ENCODE results near the gene TMEM126A. TPM values are rescaled to one million over a fixed set of nuclear protein-coding genes. Genes with fewer than 3 reads are reported as not detected.

Gene TMEM126A
- total RNA-seq, 1 experiment from 2014 or later: 50.9 TPM

GRCh38 chr11:85665733-85666132 lies 18.0 kb downstream of the TMEM126A start:
- H3K4me3 ChIP-seq (ENCODE audit: low read depth in 2 of 2, low read length in 2 of 2): no peak overlapping the region; a peak in 1 of 4 replicates
- intact Hi-C loops (cut with micrococcal nuclease; ENCODE audit: unreplicated experiment): no loop called here
- TF ChIP-seq SIN3A (IDR thresholded peaks at IDR 0.05; ENCODE audit: borderline replicate concordance, insufficient read depth, low read depth, low read length): no peak
- TF ChIP-seq, protein P1, sequence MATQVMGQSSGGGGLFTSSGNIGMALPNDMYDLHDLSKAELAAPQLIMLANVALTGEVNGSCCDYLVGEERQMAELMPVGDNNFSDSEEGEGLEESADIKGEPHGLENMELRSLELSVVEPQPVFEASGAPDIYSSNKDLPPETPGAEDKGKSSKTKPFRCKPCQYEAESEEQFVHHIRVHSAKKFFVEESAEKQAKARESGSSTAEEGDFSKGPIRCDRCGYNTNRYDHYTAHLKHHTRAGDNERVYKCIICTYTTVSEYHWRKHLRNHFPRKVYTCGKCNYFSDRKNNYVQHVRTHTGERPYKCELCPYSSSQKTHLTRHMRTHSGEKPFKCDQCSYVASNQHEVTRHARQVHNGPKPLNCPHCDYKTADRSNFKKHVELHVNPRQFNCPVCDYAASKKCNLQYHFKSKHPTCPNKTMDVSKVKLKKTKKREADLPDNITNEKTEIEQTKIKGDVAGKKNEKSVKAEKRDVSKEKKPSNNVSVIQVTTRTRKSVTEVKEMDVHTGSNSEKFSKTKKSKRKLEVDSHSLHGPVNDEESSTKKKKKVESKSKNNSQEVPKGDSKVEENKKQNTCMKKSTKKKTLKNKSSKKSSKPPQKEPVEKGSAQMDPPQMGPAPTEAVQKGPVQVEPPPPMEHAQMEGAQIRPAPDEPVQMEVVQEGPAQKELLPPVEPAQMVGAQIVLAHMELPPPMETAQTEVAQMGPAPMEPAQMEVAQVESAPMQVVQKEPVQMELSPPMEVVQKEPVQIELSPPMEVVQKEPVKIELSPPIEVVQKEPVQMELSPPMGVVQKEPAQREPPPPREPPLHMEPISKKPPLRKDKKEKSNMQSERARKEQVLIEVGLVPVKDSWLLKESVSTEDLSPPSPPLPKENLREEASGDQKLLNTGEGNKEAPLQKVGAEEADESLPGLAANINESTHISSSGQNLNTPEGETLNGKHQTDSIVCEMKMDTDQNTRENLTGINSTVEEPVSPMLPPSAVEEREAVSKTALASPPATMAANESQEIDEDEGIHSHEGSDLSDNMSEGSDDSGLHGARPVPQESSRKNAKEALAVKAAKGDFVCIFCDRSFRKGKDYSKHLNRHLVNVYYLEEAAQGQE (IDR thresholded peaks at IDR 0.05; ENCODE audit: insufficient read depth in 1 of 2, low read depth in 2 of 2, low read length in 1 of 2): no peak
- TF ChIP-seq POLR2AphosphoS5 (IDR thresholded peaks at IDR 0.05; ENCODE audit: low read depth, low read length): no peak
- TF ChIP-seq TCF7L2 (IDR thresholded peaks at IDR 0.05; ENCODE audit: low read depth, low read length): no peak
- TF ChIP-seq CTCF (IDR thresholded peaks at IDR 0.05): no peak
- H3K9me3 ChIP-seq (ENCODE audit: control insufficient read depth, insufficient read depth, low read depth, low read length): no peaks in the 10 kb centered on the region
- DNase-seq (ENCODE audit: low read depth, low spot score) (no peak), ATAC-seq (no peak)
- peaks cover 14% of the 10 kb centered on the region for H3K36me3 ChIP-seq (ENCODE audit: control insufficient read depth, insufficient read depth, low read length)
- POLR2A ChIA-PET: no interaction called here
- BruUV-seq (replicated peaks): no TSS peak
- peak overlapping the region; percentile 90 for H3K27ac ChIP-seq (ENCODE audit: low read length)
- in situ Hi-C loops (cut with HindIII; ENCODE audit: low pct_unique_long_range_greater_than_20kb, low sequenced_read_pairs): no loop called here
- CTCF ChIA-PET: no interaction called here
- H3K4me1 ChIP-seq (ENCODE audit: control insufficient read depth, insufficient read depth, low read length): peaks cover 24% of the 10 kb centered on the region
- H3K27me3 ChIP-seq (ENCODE audit: control insufficient read depth, insufficient read depth, low read length): no peaks in the 10 kb centered on the region

GRCh38 chr11:85666687-85667086 lies 18.9 kb downstream of the TMEM126A start:
- peak overlapping the region; percentile 60; the same call in 1 of the 2 replicates for H3K27ac ChIP-seq (ENCODE audit: low read length)
- no peak for ATAC-seq
- peaks cover 16% of the 10 kb centered on the region for H3K4me1 ChIP-seq (ENCODE audit: control insufficient read depth, insufficient read depth, low read length)
- in situ Hi-C loops (cut with HindIII; ENCODE audit: low pct_unique_long_range_greater_than_20kb, low sequenced_read_pairs) (no loop called here), intact Hi-C loops (cut with micrococcal nuclease; ENCODE audit: unreplicated experiment) (no loop called here)
- TF ChIP-seq TCF7L2 (IDR thresholded peaks at IDR 0.05; ENCODE audit: low read depth, low read length) (no peak), SIN3A (IDR thresholded peaks at IDR 0.05; ENCODE audit: borderline replicate concordance, insufficient read depth, low read depth, low read length) (no peak), POLR2AphosphoS5 (IDR thresholded peaks at IDR 0.05; ENCODE audit: low read depth, low read length) (no peak), CTCF (IDR thresholded peaks at IDR 0.05) (no peak)
- TF ChIP-seq, protein P1 (IDR thresholded peaks at IDR 0.05; ENCODE audit: insufficient read depth in 1 of 2, low read depth in 2 of 2, low read length in 1 of 2): no peak
- POLR2A ChIA-PET: no interaction called here
- no peak for DNase-seq (ENCODE audit: low read depth, low spot score)
- peaks cover 4% of the 10 kb centered on the region for H3K36me3 ChIP-seq (ENCODE audit: control insufficient read depth, insufficient read depth, low read length)
- no TSS peak for BruUV-seq (replicated peaks)
- CTCF ChIA-PET: interaction anchor here (0.5 kb wide), 1 partner anchor 26 kb away, joined by 3 read pairs; no protein-coding TSS in a partner anchor
- H3K9me3 ChIP-seq (ENCODE audit: control insufficient read depth, insufficient read depth, low read depth, low read length): no peaks in the 10 kb centered on the region
- no peak overlapping the region for H3K4me3 ChIP-seq (ENCODE audit: low read depth in 2 of 2, low read length in 2 of 2)
- H3K27me3 ChIP-seq (ENCODE audit: control insufficient read depth, insufficient read depth, low read length): no peaks in the 10 kb centered on the region

Measured in Panc1 (cell line).